ENCODE data around the gene FMNL1. TPM values are rescaled to one million over a fixed set of nuclear protein-coding genes. Genes with fewer than 3 reads are reported as not detected.

The FMNL1 gene
- polyA plus RNA-seq, 1 donor (not counting 4 experiments of a cell fraction or from before 2014, with no cell fraction given) = 0.46 TPM

DNA sequence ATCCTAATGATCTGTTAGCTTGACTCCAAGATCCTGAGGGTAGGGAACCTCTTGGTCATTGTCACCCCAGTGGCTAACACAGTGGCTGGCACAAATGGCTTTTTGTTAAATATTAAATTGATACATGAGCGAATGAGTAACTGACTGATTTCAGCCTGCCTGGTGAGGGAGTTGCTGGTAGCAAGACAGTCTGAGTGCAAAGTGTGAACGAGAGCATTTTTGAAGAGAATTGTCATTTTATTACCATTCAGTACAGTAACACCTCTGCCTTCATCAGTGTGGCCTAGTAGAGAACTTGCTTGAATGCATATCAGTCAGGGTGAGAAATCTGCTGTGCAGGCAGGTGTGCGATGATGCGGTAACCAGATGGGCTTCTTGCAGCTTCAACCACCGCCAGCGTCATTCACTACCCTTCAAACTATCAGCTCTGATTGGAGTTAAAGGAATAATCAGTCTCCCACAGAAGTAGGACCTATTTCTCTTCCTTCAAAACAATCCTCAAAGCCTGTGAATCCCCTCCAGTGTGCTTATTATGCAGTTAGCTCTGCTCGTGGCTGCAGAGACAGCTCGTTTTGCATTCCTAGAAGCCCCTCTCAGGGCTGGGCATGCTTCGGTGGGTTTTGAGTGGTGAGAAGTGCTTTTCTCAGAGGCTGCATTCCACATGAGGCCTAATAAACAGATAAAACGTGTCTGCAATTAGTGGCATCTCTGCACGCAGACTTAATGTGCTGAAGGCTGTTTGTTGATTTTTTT is 31.0 kb upstream of the FMNL1 start:
- H2AFZ ChIP-seq (ENCODE audit: control insufficient read depth, low read length) = no peak overlapping the region
- no peak for DNase-seq (ENCODE audit: low read depth, low spot score)
- H3K4me3 ChIP-seq (ENCODE audit: control insufficient read depth in 2 of 3, extremely low read depth in 1 of 3, insufficient read depth in 2 of 3, low read depth in 1 of 3, low read length in 3 of 3) = no peak overlapping the region

DNA sequence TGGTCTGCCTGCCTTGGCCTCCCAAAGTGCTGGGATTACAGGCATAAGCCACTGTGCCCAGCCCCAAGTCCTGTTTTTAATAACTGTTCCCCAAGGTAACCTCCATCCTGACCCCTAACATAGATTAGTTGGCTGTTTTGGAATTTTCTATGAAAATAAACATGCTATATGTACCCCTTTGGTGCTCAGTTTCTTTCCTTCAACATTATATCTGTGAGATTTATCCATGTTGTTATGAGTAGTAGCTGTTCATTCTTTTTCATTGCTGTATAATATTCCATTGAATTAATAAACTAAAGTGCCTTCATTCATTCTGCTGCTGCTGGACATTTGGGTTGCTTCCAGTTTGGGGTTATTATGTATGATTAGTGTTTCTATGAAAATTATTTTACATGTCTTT is 26.3 kb upstream of the FMNL1 start:
- Histone ChIP-seq H3K4me1 (ENCODE audit: control insufficient read depth, extremely low read depth, insufficient read depth, low read length) (peaks cover 9% of the 10 kb centered on the region), H3K4me3 (ENCODE audit: control insufficient read depth in 2 of 3, extremely low read depth in 1 of 3, insufficient read depth in 2 of 3, low read depth in 1 of 3, low read length in 3 of 3) (no peak overlapping the region), H3K27ac (ENCODE audit: control insufficient read depth, insufficient read depth, low read length) (no peak overlapping the region), H3K9me1 (ENCODE audit: control insufficient read depth, extremely low read depth, insufficient read depth, low read length) (no peaks in the 10 kb centered on the region), H3K36me3 (ENCODE audit: control insufficient read depth in 2 of 2, extremely low read depth in 1 of 2, insufficient read depth in 2 of 2, low read length in 2 of 2) (no peaks in the 10 kb centered on the region), H2AFZ (ENCODE audit: control insufficient read depth, low read length) (no peak overlapping the region), H3K4me2 (ENCODE audit: control insufficient read depth, extremely low read depth, insufficient read depth, low read depth, low read length) (no peak overlapping the region), H3K9ac (ENCODE audit: control insufficient read depth, extremely low read depth, insufficient read depth, low read length) (no peak overlapping the region), H3K9me3 (ENCODE audit: control insufficient read depth, low read depth, low read length) (no peaks in the 10 kb centered on the region), H3K79me2 (ENCODE audit: control insufficient read depth, insufficient read depth, low read length) (no peaks in the 10 kb centered on the region), H3K27me3 (ENCODE audit: control insufficient read depth, extremely low read depth, insufficient read depth, low read length) (no peaks in the 10 kb centered on the region), H4K20me1 (ENCODE audit: control insufficient read depth, extremely low read depth, insufficient read depth, low read length) (no peaks in the 10 kb centered on the region)
- FAIRE-seq (no peak), DNase-seq (ENCODE audit: low read depth, low spot score) (no peak)
- dilution Hi-C loops (cut with MboI; ENCODE audit: extremely low pct_ligation_motif_present, low sequenced_read_pairs) = no loop called here
- TF ChIP-seq, protein P1, sequence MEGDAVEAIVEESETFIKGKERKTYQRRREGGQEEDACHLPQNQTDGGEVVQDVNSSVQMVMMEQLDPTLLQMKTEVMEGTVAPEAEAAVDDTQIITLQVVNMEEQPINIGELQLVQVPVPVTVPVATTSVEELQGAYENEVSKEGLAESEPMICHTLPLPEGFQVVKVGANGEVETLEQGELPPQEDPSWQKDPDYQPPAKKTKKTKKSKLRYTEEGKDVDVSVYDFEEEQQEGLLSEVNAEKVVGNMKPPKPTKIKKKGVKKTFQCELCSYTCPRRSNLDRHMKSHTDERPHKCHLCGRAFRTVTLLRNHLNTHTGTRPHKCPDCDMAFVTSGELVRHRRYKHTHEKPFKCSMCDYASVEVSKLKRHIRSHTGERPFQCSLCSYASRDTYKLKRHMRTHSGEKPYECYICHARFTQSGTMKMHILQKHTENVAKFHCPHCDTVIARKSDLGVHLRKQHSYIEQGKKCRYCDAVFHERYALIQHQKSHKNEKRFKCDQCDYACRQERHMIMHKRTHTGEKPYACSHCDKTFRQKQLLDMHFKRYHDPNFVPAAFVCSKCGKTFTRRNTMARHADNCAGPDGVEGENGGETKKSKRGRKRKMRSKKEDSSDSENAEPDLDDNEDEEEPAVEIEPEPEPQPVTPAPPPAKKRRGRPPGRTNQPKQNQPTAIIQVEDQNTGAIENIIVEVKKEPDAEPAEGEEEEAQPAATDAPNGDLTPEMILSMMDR (optimal IDR thresholded peaks at IDR 0.05 in 1 of 3, IDR thresholded peaks at IDR 0.05 in 1 of 3, conservative IDR thresholded peaks at IDR 0.05 in 1 of 3; ENCODE audit: extremely low read depth in 1 of 3, insufficient read depth in 2 of 3, low read length in 3 of 3) = no peak
- no peak for TF ChIP-seq EZH2 (IDR thresholded peaks at IDR 0.05; ENCODE audit: low read length)

More for the DNA sequence above, 31.0 kb upstream of the FMNL1 start:
- no peaks in the 10 kb centered on the region for H3K4me1 ChIP-seq (ENCODE audit: control insufficient read depth, extremely low read depth, insufficient read depth, low read length)
- H3K36me3 ChIP-seq (ENCODE audit: control insufficient read depth in 2 of 2, extremely low read depth in 1 of 2, insufficient read depth in 2 of 2, low read length in 2 of 2) = no peaks in the 10 kb centered on the region
- no peak overlapping the region for H3K27ac ChIP-seq (ENCODE audit: control insufficient read depth, insufficient read depth, low read length)
- no peaks in the 10 kb centered on the region for H3K9me3 ChIP-seq (ENCODE audit: control insufficient read depth, low read depth, low read length)
- no peak for FAIRE-seq
- H3K9me1 ChIP-seq (ENCODE audit: control insufficient read depth, extremely low read depth, insufficient read depth, low read length) = no peaks in the 10 kb centered on the region
- TF ChIP-seq, protein P1 (optimal IDR thresholded peaks at IDR 0.05 in 1 of 3, IDR thresholded peaks at IDR 0.05 in 1 of 3, conservative IDR thresholded peaks at IDR 0.05 in 1 of 3; ENCODE audit: extremely low read depth in 1 of 3, insufficient read depth in 2 of 3, low read length in 3 of 3) = no peak
- no peak for TF ChIP-seq EZH2 (IDR thresholded peaks at IDR 0.05; ENCODE audit: low read length)
- H3K9ac ChIP-seq (ENCODE audit: control insufficient read depth, extremely low read depth, insufficient read depth, low read length) = no peak overlapping the region
- no peaks in the 10 kb centered on the region for H3K79me2 ChIP-seq (ENCODE audit: control insufficient read depth, insufficient read depth, low read length)
- H3K4me2 ChIP-seq (ENCODE audit: control insufficient read depth, extremely low read depth, insufficient read depth, low read depth, low read length) = no peak overlapping the region
- dilution Hi-C loops (cut with MboI; ENCODE audit: extremely low pct_ligation_motif_present, low sequenced_read_pairs) = no loop called here
- no peaks in the 10 kb centered on the region for H3K27me3 ChIP-seq (ENCODE audit: control insufficient read depth, extremely low read depth, insufficient read depth, low read length)
- H4K20me1 ChIP-seq (ENCODE audit: control insufficient read depth, extremely low read depth, insufficient read depth, low read length) = no peaks in the 10 kb centered on the region
